ENCODE measurements around the gene CNTNAP2. TPM values are rescaled to one million over a fixed set of nuclear protein-coding genes. Genes with fewer than 3 reads are reported as not detected.

CNTNAP2 gene
- total and polyA plus RNA-seq, 2 of the 4 experiments (the other 2 are of a cell fraction): not detected

DNA sequence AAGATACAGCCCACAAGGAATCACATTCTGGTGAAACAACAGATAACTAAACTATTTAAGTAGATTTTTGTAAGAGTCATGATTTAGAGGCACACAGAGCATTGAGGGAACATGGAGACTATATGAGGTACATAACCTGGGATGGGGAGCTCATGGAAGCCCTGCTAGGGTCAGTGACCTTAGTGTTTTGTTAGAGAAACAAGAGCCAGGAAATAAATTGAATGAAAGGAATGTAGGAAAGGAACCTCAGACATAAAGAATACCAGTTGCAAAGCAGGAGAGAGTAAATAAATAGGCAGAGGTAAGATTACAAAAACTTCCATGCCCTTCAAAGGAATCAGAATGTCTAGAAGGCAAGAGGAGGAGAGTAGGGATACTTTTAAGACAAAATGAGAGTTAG is 1076.9 kb downstream of the CNTNAP2 start:
- DNase-seq: no peak
- POLR2A ChIA-PET (ENCODE audit: unreplicated experiment): no interaction called here
- Histone ChIP-seq H2AK9ac (replicated peaks; ENCODE audit: low read depth, low read length, poor library complexity) (no peak overlapping the region), H4K20me1 (ENCODE audit: insufficient read depth, low read length) (no peaks in the 10 kb centered on the region), H3K9ac (ENCODE audit: low read depth, low read length) (no peak overlapping the region), H3K14ac (replicated peaks; ENCODE audit: low read depth, low read length) (no peak overlapping the region), H3K27ac (ENCODE audit: insufficient read depth, low read length) (no peak overlapping the region), H2BK120ac (ENCODE audit: low read depth, low read length) (no peak overlapping the region), H4K91ac (ENCODE audit: insufficient read depth, low read depth, low read length) (no peak overlapping the region), H4K8ac (ENCODE audit: low read depth in 2 of 2, low read length in 2 of 2) (no peak overlapping the region), H2BK15ac (ENCODE audit: low read depth, low read length) (no peak overlapping the region), H3K56ac (ENCODE audit: extremely low read depth, insufficient read depth, low read length) (no peak overlapping the region), H3K18ac (ENCODE audit: low read depth, low read length) (no peak overlapping the region), H3K4me3 (ENCODE audit: insufficient read depth, low read depth, low read length) (no peak overlapping the region), H3K9me3 (ENCODE audit: control insufficient read depth, insufficient read depth, low read length) (no peaks in the 10 kb centered on the region; the same call in 1 of the 2 replicates), H3K23ac (ENCODE audit: low read depth, low read length) (no peak overlapping the region), H3K79me1 (ENCODE audit: low read depth in 1 of 2, low read length in 2 of 2) (no peaks in the 10 kb centered on the region), H2BK20ac (ENCODE audit: low read depth, low read length) (no peak overlapping the region), H3K4ac (ENCODE audit: low read depth, low read length) (no peak overlapping the region), H3K36me3 (ENCODE audit: control insufficient read depth, insufficient read depth, low read length) (no peaks in the 10 kb centered on the region), H3K4me2 (ENCODE audit: low read depth, low read length) (no peak overlapping the region), H2AFZ (replicated peaks; ENCODE audit: low read length, poor library complexity) (no peak overlapping the region), H3K4me1 (ENCODE audit: control insufficient read depth, insufficient read depth, low read length) (no peaks in the 10 kb centered on the region), H3K9me1 (ENCODE audit: insufficient read depth, low read length) (no peaks in the 10 kb centered on the region), H2BK5ac (ENCODE audit: low read depth, low read length, poor library complexity, severe bottlenecking) (no peak overlapping the region), H2AK5ac (ENCODE audit: low read depth, low read length) (no peak overlapping the region), H3K27me3 (ENCODE audit: control insufficient read depth, insufficient read depth, low read length) (no peaks in the 10 kb centered on the region), H4K5ac (ENCODE audit: low read depth, low read length) (no peak overlapping the region)
- intact Hi-C loops (cut with micrococcal nuclease) (no loop called here), in situ Hi-C loops (cut with MboI; ENCODE audit: low sequenced_read_pairs) (no loop called here), dilution Hi-C loops (cut with HindIII; ENCODE audit: low sequenced_read_pairs, unreplicated experiment) (no loop called here)
- CTCF ChIA-PET: interaction anchor here (0.6 kb wide), 1 partner anchor 251 kb away, joined by 3 read pairs; no protein-coding TSS in a partner anchor
- no TSS peak for BruUV-seq (replicated peaks)
- no peak for ATAC-seq (ENCODE audit: low read depth)
- no peak for TF ChIP-seq RFX5 (IDR thresholded peaks at IDR 0.05; ENCODE audit: low read depth, low read length)
- no peak for TF ChIP-seq MAFK (IDR thresholded peaks at IDR 0.05; ENCODE audit: low read depth, low read length)
- no peak for TF ChIP-seq SMC3 (IDR thresholded peaks at IDR 0.05; ENCODE audit: low read depth, low read length)
- no peak for TF ChIP-seq CHD1 (IDR thresholded peaks at IDR 0.05; ENCODE audit: low read depth, low read length)
- no peak for TF ChIP-seq BHLHE40 (IDR thresholded peaks at IDR 0.05; ENCODE audit: low read depth, low read length)
- TF ChIP-seq MAZ (IDR thresholded peaks at IDR 0.05; ENCODE audit: borderline replicate concordance, low read depth, low read length): no peak
- TF ChIP-seq MXI1 (IDR thresholded peaks at IDR 0.05; ENCODE audit: borderline replicate concordance, low read depth, low read length): no peak
- no peak for TF ChIP-seq USF2 (IDR thresholded peaks at IDR 0.05; ENCODE audit: low read depth, low read length)
- TF ChIP-seq CEBPB (IDR thresholded peaks at IDR 0.05; ENCODE audit: low read depth, low read length): no peak
- no peak for TF ChIP-seq FOS (IDR thresholded peaks at IDR 0.05; ENCODE audit: low read depth, low read length)
- TF ChIP-seq RAD21 (IDR thresholded peaks at IDR 0.05; ENCODE audit: low read length): no peak
- no peak for TF ChIP-seq RCOR1 (IDR thresholded peaks at IDR 0.05; ENCODE audit: insufficient replicate concordance, low read length)
